ENCODE results near the gene CYTH1. TPM values are rescaled to one million over a fixed set of nuclear protein-coding genes. Genes with fewer than 3 reads are reported as not detected.
"Not testable (repeated sequence)": the region's sequence is repeated elsewhere in the genome, so short reads cannot be mapped to it uniquely, and the experiment has no call there.

CYTH1 gene
- total and polyA plus RNA-seq, 12 donors = 26.0 to 141 (median 46.2) TPM

GRCh38 chr17:78751447-78752161 is 30.5 kb downstream of the CYTH1 start:
- WGBS, 4 donors = 69 to 71% (median 70%) methylated on average over 14 of the region's 14 CpGs
- TF ChIP-seq CTCF (IDR thresholded peaks at IDR 0.05) (no peak), POLR2A (IDR thresholded peaks at IDR 0.05) (no peak)

GRCh38 chr17:78751000-78751399 is 31.1 kb downstream of the CYTH1 start:
- H3K4me3 ChIP-seq; H3K27ac ChIP-seq; intact Hi-C loops (cut with DNase I); DNase-seq; H3K36me3 ChIP-seq (replicated peaks in 1 of 2); H3K27me3 ChIP-seq; H3K9me3 ChIP-seq (replicated peaks in 1 of 3): not testable (repeated sequence)
- WGBS, 4 donors = 89 to 97% (median 91%) methylated on average over 5 of the region's 5 CpGs
- peaks cover 17 to 68% of the 10 kb centered on the region in 2 donors for H3K4me1 ChIP-seq (replicated peaks in 1 of 2)

More at GRCh38 chr17:78751447-78752161, 30.5 kb downstream of the CYTH1 start:
- Histone ChIP-seq H3K36me3 (replicated peaks in 1 of 2) (no peaks in the 10 kb centered on the region), H3K27ac (peak overlapping the region in 3 of 5 donors; percentile 2 to 35 (median 32)), H3K27me3 (no peaks in the 10 kb centered on the region), H3K4me1 (replicated peaks in 1 of 2) (peaks cover 14 to 67% of the 10 kb centered on the region in 2 donors), H3K4me3 (no peak overlapping the region), H3K9me3 (replicated peaks in 1 of 3) (no peaks in the 10 kb centered on the region)
- intact Hi-C loops (cut with DNase I) = no loop called here
- no peak for DNase-seq

GRCh38 chr17:78748730-78749317 is 33.2 kb downstream of the CYTH1 start:
- no peaks in the 10 kb centered on the region for H3K9me3 ChIP-seq (replicated peaks in 1 of 3)
- peaks cover 23 to 78% of the 10 kb centered on the region in 2 donors for H3K4me1 ChIP-seq (replicated peaks in 1 of 2)
- WGBS, 4 donors = 74 to 83% (median 82%) methylated on average over 6 to 8 of the region's 8 CpGs
- H3K36me3 ChIP-seq (replicated peaks in 1 of 2) = no peaks in the 10 kb centered on the region
- no peaks in the 10 kb centered on the region for H3K27me3 ChIP-seq
- peak in 5 of 7 donors; percentile 47 to 73 (median 58) for DNase-seq
- TF ChIP-seq CTCF (IDR thresholded peaks at IDR 0.05) (no peak), POLR2A (IDR thresholded peaks at IDR 0.05) (no peak)
- no peak overlapping the region for H3K4me3 ChIP-seq
- intact Hi-C loops (cut with DNase I) = no loop called here
- peak overlapping the region in 2 of 5 donors; percentile 68 to 72 for H3K27ac ChIP-seq

- H3K36me3 ChIP-seq (replicated peaks in 1 of 2) = no peaks in the 10 kb centered on the region
- intact Hi-C loops (cut with DNase I) = no loop called here
- WGBS, 4 donors = 59 to 74% (median 68%) methylated on average over 6 of the region's 6 CpGs
- no peak for DNase-seq
- no peaks in the 10 kb centered on the region for H3K27me3 ChIP-seq
- no peaks in the 10 kb centered on the region for H3K9me3 ChIP-seq (replicated peaks in 1 of 3)
- H3K4me3 ChIP-seq = no peak overlapping the region
- TF ChIP-seq POLR2A (IDR thresholded peaks at IDR 0.05) = no peak
- TF ChIP-seq CTCF (IDR thresholded peaks at IDR 0.05) = no peak
- peak overlapping the region in 3 of 5 donors; percentile 2 to 72 (median 68) for H3K27ac ChIP-seq
- H3K4me1 ChIP-seq (replicated peaks in 1 of 2) = peaks cover 23 to 71% of the 10 kb centered on the region in 2 donors
Observed at GRCh38 chr17:78748048-78748729, 33.9 kb downstream of the CYTH1 start.

All from adrenal gland (tissue), 12 donors.